ENCODE results near the gene RRP1B. TPM values are rescaled to one million over a fixed set of nuclear protein-coding genes. Genes with fewer than 3 reads are reported as not detected.

The RRP1B gene
- total and polyA plus RNA-seq, 9 of the 15 experiments (the other 6 are each of a cell fraction or from before 2014, with no cell fraction given) = 6.8 to 66.6 (median 41.9) TPM

DNA sequence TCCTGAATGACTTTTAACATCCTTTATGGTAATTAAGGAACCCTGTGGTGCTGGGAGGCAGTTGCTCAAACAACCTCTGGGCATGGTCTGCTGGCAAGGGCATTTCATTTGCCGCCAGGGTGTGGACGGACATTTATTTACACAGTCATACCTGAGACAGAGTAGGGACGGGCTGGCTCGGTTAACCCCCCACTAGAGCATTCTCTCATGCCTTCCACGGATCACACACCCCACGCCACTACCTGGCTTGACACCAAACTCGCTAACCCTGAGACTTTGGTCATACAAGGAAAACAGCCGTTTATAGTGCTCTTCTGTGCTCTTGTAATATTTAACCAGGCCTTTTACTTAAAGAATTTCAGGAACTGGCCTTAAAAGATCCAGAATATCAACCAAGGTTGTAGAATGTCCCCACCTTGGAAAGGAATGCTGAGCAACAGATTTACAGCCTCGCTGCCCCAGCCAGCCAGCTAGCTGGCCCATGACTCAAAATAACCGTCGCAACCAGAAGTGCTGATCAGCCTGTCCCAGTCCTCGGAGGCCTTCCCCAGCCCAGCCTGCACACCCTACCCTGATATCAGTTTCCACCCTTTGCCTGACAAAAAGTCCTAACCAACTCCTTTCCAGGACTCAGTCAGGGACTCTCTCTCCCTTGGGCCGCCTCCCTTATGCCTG is 53.0 kb downstream of the RRP1B start:
- Histone ChIP-seq H3K9ac (ENCODE audit: insufficient read depth in 1 of 2, low read depth in 2 of 2, low read length in 2 of 2) (peak overlapping the region; percentile 3 to 30; a peak in 3 of 4 replicates), H2AFZ (ENCODE audit: low read depth, low read length) (peak overlapping the region; percentile 51), H3K4me1 (replicated peaks in 1 of 2; ENCODE audit: control insufficient read depth in 2 of 2, insufficient read depth in 2 of 2, low read length in 2 of 2) (peaks cover 13 to 14% of the 10 kb centered on the region in 2 experiments; a peak in 3 of 5 replicates), H3K27ac (ENCODE audit: extremely low read depth, low read depth, low read length) (peak overlapping the region; percentile 32; the same call in 1 of the 3 replicates), H3K79me2 (ENCODE audit: control insufficient read depth, insufficient read depth, low read length) (no peaks in the 10 kb centered on the region), H3K9me1 (ENCODE audit: control insufficient read depth, insufficient read depth, low read length) (no peaks in the 10 kb centered on the region), H3K36me3 (ENCODE audit: control insufficient read depth, insufficient read depth, low read length) (no peaks in the 10 kb centered on the region), H3K4me3 (no peak overlapping the region), H3K9me3 (replicated peaks; ENCODE audit: control insufficient read depth, insufficient read depth, low read depth, low read length) (no peaks in the 10 kb centered on the region), H3K4me2 (ENCODE audit: insufficient read depth, low read length) (no peak overlapping the region), H4K20me1 (replicated peaks; ENCODE audit: control insufficient read depth, insufficient read depth, low read length) (no peaks in the 10 kb centered on the region), H3K27me3 (ENCODE audit: control insufficient read depth in 2 of 2, insufficient read depth in 2 of 2, low read length in 2 of 2) (no peaks in the 10 kb centered on the region; a peak in 1 of 5 replicates)
- ChIA-PET POLR2A (interaction anchor here (0.6 to 1.8 kb wide), 6 partner anchors 9 to 377 kb away, joined by 3 to 6 read pairs (median 4); no protein-coding TSS in a partner anchor), CTCF (ENCODE audit: low intra/inter-chr PET ratio) (no interaction called here)
- ATAC-seq (peak; percentile 78), FAIRE-seq (peak; percentile 51), DNase-seq (ENCODE audit: extremely low read depth in 1 of 4, low spot score in 3 of 4) (peak in 3 of 4 experiments; percentile 27 to 62 (median 55))
- in situ Hi-C loops (cut with MboI) = no loop called here
- BruUV-seq (replicated peaks) = no TSS peak
- WGBS (ENCODE audit: insufficient coverage, low coverage, missing lambda C conversion rate) = 35% methylated on average over 13 of the region's 13 CpGs
- intact Hi-C loops (cut with micrococcal nuclease) = no loop called here
- TF ChIP-seq REST (IDR thresholded peaks at IDR 0.05; ENCODE audit: borderline replicate concordance) (no peak), REST (CRISPR knock-in tag; IDR thresholded peaks at IDR 0.05; ENCODE audit: low read depth) (no peak), CCAR2 (IDR thresholded peaks at IDR 0.05; ENCODE audit: low read depth, low read length) (no peak), ZNF75A (CRISPR knock-in tag; IDR thresholded peaks at IDR 0.05) (no peak), UBTF (IDR thresholded peaks at IDR 0.05; ENCODE audit: borderline replicate concordance in 1 of 2, low read depth in 2 of 2, low read length in 2 of 2) (0 out of 4 replicates have a peak, but pooled peaks of 1 of the 2 experiments have one; percentile 42), ZFX (CRISPR knock-in tag; IDR thresholded peaks at IDR 0.05) (0 out of 2 replicates have a peak, but pooled peaks have one; percentile 35), C11orf30 (IDR thresholded peaks at IDR 0.05; ENCODE audit: low read depth) (peak; percentile 48), KDM5B (IDR thresholded peaks at IDR 0.05; ENCODE audit: insufficient replicate concordance, low read depth, low read length) (no peak), SMC3 (conservative IDR thresholded peaks at IDR 0.05; ENCODE audit: insufficient read depth, low read depth, low read length) (no peak), FOSL1 (tag; conservative IDR thresholded peaks at IDR 0.05) (peak; percentile 64), U2AF2 (optimal IDR thresholded peaks at IDR 0.05; ENCODE audit: low read depth, low read length) (no peak)

Measured in K562 (cell line).